Loucy (cell line): ENCODE data around the gene HDLBP.

Source experiments
- H2AFZ ChIP-seq: fragments of 200-600 bp; sonication (generic); 2 replicates; pipeline ENCODE4 v1.6.0; 2016; ENCODE audit warnings: antibody characterized with exemption, mild to moderate bottlenecking, low read length, moderate library complexity
- H3F3A ChIP-seq: fragments of 200-600 bp; 2 replicates; pipeline ENCODE4 v1.6.0; 2016; ENCODE audit warnings: antibody characterized with exemption, low read depth, mild to moderate bottlenecking
- H3K27me3 ChIP-seq: fragments of 200-600 bp; sonication (generic); 2 replicates; pipeline ENCODE4 v1.6.1; 2014; ENCODE audit warnings: low read length, mild to moderate bottlenecking; ENCODE audit not compliant: insufficient read depth, poor library complexity, severe bottlenecking
- H3K36me3 ChIP-seq: fragments of 200-600 bp; sonication (generic); 2 replicates; pipeline ENCODE4 v1.6.1; 2016; ENCODE audit warnings: low read length; ENCODE audit not compliant: insufficient read depth
- H3K4me1 ChIP-seq: fragments of 200-600 bp; sonication (generic); 2 replicates; pipeline ENCODE4 v1.5.1; 2014; ENCODE audit warnings: low read length, mild to moderate bottlenecking; ENCODE audit not compliant: insufficient read depth, poor library complexity, severe bottlenecking
- H3K4me2 ChIP-seq: fragments of 200-600 bp; sonication (generic); 2 replicates; pipeline ENCODE4 v1.6.0; 2014; ENCODE audit warnings: antibody characterized with exemption, low read length, low read depth, mild to moderate bottlenecking; ENCODE audit not compliant: poor library complexity, severe bottlenecking
- H3K4me3 ChIP-seq: fragments of 200-600 bp; sonication (generic); 2 replicates; pipeline ENCODE4 v1.5.1; 2014; ENCODE audit warnings: low read length, mild to moderate bottlenecking, mixed read lengths; ENCODE audit not compliant: poor library complexity, severe bottlenecking
- H3K79me2 ChIP-seq: fragments of 200-600 bp; sonication (generic); 2 replicates; pipeline ENCODE4 v1.6.1; 2014; ENCODE audit warnings: low read length; ENCODE audit not compliant: insufficient read depth
- H3K9ac ChIP-seq: fragments of 200-600 bp; sonication (generic); 2 replicates; pipeline ENCODE4 v1.6.0; 2014; ENCODE audit warnings: mild to moderate bottlenecking, low read depth, low read length, moderate library complexity; ENCODE audit not compliant: poor library complexity, severe bottlenecking
- H3K9me2 ChIP-seq: fragments of 200-600 bp; sonication (generic); replicated peaks from 2 replicates; pipeline ENCODE4 v1.6.1; 2016; ENCODE audit warnings: low read depth, low read length, mixed read lengths
- H3K9me3 ChIP-seq: fragments of 200-600 bp; sonication (generic); 2 replicates; pipeline ENCODE4 v1.6.1; 2014; ENCODE audit warnings: mild to moderate bottlenecking, antibody characterized with exemption, low read length, low read depth; ENCODE audit not compliant: insufficient read depth
- H4K20me1 ChIP-seq: fragments of 200-600 bp; sonication (generic); 2 replicates; pipeline ENCODE4 v1.6.0; 2014; ENCODE audit warnings: antibody characterized with exemption, low read length, mild to moderate bottlenecking; ENCODE audit not compliant: insufficient read depth, poor library complexity, severe bottlenecking
- CTCF ChIP-seq: fragments of 200-600 bp; sonication (generic); conservative IDR thresholded peaks from 2 replicates; pipeline ENCODE4 v1.5.1; 2014; ENCODE audit warnings: mild to moderate bottlenecking, antibody characterized with exemption, low read length
- EZH2phosphoT487 ChIP-seq: fragments of 200-600 bp; IDR thresholded peaks from 2 replicates; pipeline ENCODE4 v1.6.1; 2018; ENCODE audit warnings: antibody characterized with exemption, mild to moderate bottlenecking, moderate library complexity, borderline replicate concordance

Gene HDLBP

GRCh38 chr2:241285596-241285995 lies 29.9 kb downstream of the HDLBP start:
- Histone ChIP-seq H3K4me2 (no peak overlapping the region), H3K4me3 (no peak overlapping the region), H3K27me3 (no peaks in the 10 kb centered on the region), H3F3A (peaks cover 3% of the 10 kb centered on the region; the same call in 1 of the 2 replicates), H3K9me2 (no peaks in the 10 kb centered on the region), H2AFZ (no peak overlapping the region), H3K9me3 (no peaks in the 10 kb centered on the region), H4K20me1 (peaks cover 7% of the 10 kb centered on the region), H3K36me3 (no peaks in the 10 kb centered on the region; the same call in 1 of the 2 replicates), H3K79me2 (peaks cover 86% of the 10 kb centered on the region), H3K9ac (no peak overlapping the region), H3K4me1 (peaks cover 16% of the 10 kb centered on the region)
- TF ChIP-seq CTCF (no peak), EZH2phosphoT487 (no peak)

- H3K79me2 ChIP-seq: peaks cover 83% of the 10 kb centered on the region
- H3K9me3 ChIP-seq: no peaks in the 10 kb centered on the region
- no peak overlapping the region for H3K9ac ChIP-seq
- no peaks in the 10 kb centered on the region for H3K9me2 ChIP-seq
- no peak overlapping the region for H3K4me2 ChIP-seq
- H2AFZ ChIP-seq: no peak overlapping the region
- 0 out of 2 replicates have a peak, but pooled peaks cover 3% of the 10 kb centered on the region for H3F3A ChIP-seq
- no peak overlapping the region for H3K4me3 ChIP-seq
- H3K27me3 ChIP-seq: no peaks in the 10 kb centered on the region
- peaks cover 8% of the 10 kb centered on the region for H4K20me1 ChIP-seq
- H3K36me3 ChIP-seq: no peaks in the 10 kb centered on the region; the same call in 1 of the 2 replicates
- H3K4me1 ChIP-seq: peaks cover 1% of the 10 kb centered on the region
- no peak for TF ChIP-seq EZH2phosphoT487
- no peak for TF ChIP-seq CTCF
Measured at GRCh38 chr2:241282555-241282954, 32.9 kb downstream of the HDLBP start.

GRCh38 chr2:241280291-241280690 lies 35.2 kb downstream of the HDLBP start:
- no peak overlapping the region for H3K4me2 ChIP-seq

More at GRCh38 chr2:241280291-241280690, 35.2 kb downstream of the HDLBP start:
- Histone ChIP-seq H2AFZ (no peak overlapping the region), H3K4me1 (no peaks in the 10 kb centered on the region), H3K79me2 (peaks cover 72% of the 10 kb centered on the region), H4K20me1 (peaks cover 8% of the 10 kb centered on the region), H3K27me3 (no peaks in the 10 kb centered on the region), H3K36me3 (no peaks in the 10 kb centered on the region; the same call in 1 of the 2 replicates), H3K9ac (no peak overlapping the region), H3K4me3 (no peak overlapping the region), H3F3A (0 out of 2 replicates have a peak, but pooled peaks cover 3% of the 10 kb centered on the region), H3K9me2 (no peaks in the 10 kb centered on the region), H3K9me3 (0 out of 2 replicates have a peak, but pooled peaks cover 3% of the 10 kb centered on the region)
- no peak for TF ChIP-seq EZH2phosphoT487
- no peak for TF ChIP-seq CTCF
